ENCODE data around the gene CYLD.

CYLD gene

GRCh38 chr16:50761267-50761666, 19.4 kb downstream of the CYLD start:
- TF ChIP-seq NFRKB (IDR thresholded peaks at IDR 0.05) (no peak), SUZ12 (IDR thresholded peaks at IDR 0.05) (no peak), BHLHE40 (IDR thresholded peaks at IDR 0.05; ENCODE audit: borderline replicate concordance) (no peak), L3MBTL2 (conservative IDR thresholded peaks at IDR 0.05) (no peak), SP1 (IDR thresholded peaks at IDR 0.05) (no peak), ZNF384 (IDR thresholded peaks at IDR 0.05) (no peak), ELF4 (IDR thresholded peaks at IDR 0.05) (no peak), ARNT (IDR thresholded peaks at IDR 0.05) (no peak), FOXM1 (IDR thresholded peaks at IDR 0.05; ENCODE audit: borderline replicate concordance) (no peak), FOXA1 (IDR thresholded peaks at IDR 0.05) (no peak), PKNOX1 (IDR thresholded peaks at IDR 0.05) (no peak), FOXK2 (IDR thresholded peaks at IDR 0.05) (no peak), HDGF (IDR thresholded peaks at IDR 0.05; ENCODE audit: borderline replicate concordance) (no peak), CTBP1 (IDR thresholded peaks at IDR 0.05; ENCODE audit: borderline replicate concordance) (no peak), TARDBP (IDR thresholded peaks at IDR 0.05) (no peak), LEF1 (IDR thresholded peaks at IDR 0.05; ENCODE audit: borderline replicate concordance) (no peak)
- POLR2A ChIA-PET, result no interaction called here
- DNase-seq (ENCODE audit: extremely low spot score), result no peak
- CTCF ChIA-PET, result no interaction called here

DNA sequence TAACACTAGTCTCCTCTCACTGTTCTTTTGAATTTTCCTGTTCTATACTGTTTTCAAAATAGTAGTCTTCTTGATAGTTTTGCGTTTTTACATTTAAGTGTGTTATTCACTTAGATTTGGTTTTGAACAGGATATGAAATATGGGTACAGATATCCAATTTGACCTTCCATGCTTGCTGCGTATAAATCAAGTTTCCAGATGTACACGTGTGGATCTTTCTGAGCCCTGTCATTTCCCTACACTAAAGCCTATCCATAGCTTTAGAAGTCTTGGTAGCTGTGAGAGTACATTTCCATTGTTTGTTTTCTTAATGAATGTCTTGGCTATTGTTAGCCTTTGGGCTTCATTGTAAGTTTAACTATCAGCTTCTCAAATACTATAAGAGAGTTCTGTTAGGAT, 20.4 kb downstream of the CYLD start:
- ChIA-PET CTCF (no interaction called here), POLR2A (no interaction called here)
- TF ChIP-seq FOXA1 (IDR thresholded peaks at IDR 0.05) (no peak), LEF1 (IDR thresholded peaks at IDR 0.05; ENCODE audit: borderline replicate concordance) (no peak), FOXK2 (IDR thresholded peaks at IDR 0.05) (no peak), ELF4 (IDR thresholded peaks at IDR 0.05) (no peak), ZNF384 (IDR thresholded peaks at IDR 0.05) (no peak), NFRKB (IDR thresholded peaks at IDR 0.05) (no peak)

DNA sequence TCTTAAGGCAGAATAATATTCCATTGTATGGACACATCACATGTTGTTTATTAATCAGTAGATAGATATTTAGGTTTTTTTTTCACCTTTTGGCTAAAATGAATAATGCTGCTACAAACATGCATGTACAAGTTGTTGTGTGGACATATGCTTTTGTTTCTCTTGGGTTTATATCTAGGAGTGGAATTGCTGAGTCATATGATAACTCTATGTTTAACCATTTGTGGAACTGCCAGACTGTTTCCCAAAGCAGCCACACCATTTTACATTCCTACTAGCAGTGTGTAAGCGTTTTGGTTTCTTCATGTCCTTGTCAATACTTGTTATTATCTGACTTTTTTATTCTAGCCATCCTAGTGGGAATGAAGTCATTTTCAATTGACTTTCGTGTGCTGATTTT, 21.3 kb downstream of the CYLD start:
- TF ChIP-seq LEF1 (IDR thresholded peaks at IDR 0.05; ENCODE audit: borderline replicate concordance) (no peak), TARDBP (IDR thresholded peaks at IDR 0.05) (no peak), L3MBTL2 (conservative IDR thresholded peaks at IDR 0.05) (no peak), HDGF (IDR thresholded peaks at IDR 0.05; ENCODE audit: borderline replicate concordance) (no peak), ELF4 (IDR thresholded peaks at IDR 0.05) (no peak)
- DNase-seq (ENCODE audit: extremely low spot score), result no peak
- ChIA-PET CTCF (no interaction called here), POLR2A (no interaction called here)

More for the DNA sequence above, 20.4 kb downstream of the CYLD start:
- DNase-seq (ENCODE audit: extremely low spot score), result no peak

DNA sequence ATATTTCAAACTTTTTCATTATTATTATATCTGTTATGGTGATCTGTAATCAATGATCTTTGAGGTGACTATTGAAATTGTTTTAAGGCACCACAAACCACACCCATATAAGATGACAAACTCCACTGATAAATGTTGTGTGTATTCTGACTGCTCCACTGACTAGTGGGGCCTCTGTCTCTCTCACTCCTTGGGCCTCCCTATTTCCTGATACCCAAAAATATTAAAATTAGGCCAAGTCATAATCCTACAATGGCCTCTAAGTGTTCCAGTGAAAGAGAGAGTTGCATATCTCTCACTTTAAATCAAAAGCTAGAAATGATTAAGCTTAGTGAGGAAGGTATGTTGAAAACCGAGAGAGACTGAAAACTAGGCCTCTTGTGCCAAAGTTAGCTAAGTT, 23.4 kb downstream of the CYLD start:
- no peak for DNase-seq (ENCODE audit: extremely low spot score)
- CTCF ChIA-PET, result no interaction called here
- POLR2A ChIA-PET, result no interaction called here
- TF ChIP-seq LEF1 (IDR thresholded peaks at IDR 0.05; ENCODE audit: borderline replicate concordance) (no peak), ARNT (IDR thresholded peaks at IDR 0.05) (no peak), BHLHE40 (IDR thresholded peaks at IDR 0.05; ENCODE audit: borderline replicate concordance) (no peak), CTBP1 (IDR thresholded peaks at IDR 0.05; ENCODE audit: borderline replicate concordance) (no peak), FOXK2 (IDR thresholded peaks at IDR 0.05) (no peak), PKNOX1 (IDR thresholded peaks at IDR 0.05) (no peak), TARDBP (IDR thresholded peaks at IDR 0.05) (no peak), L3MBTL2 (conservative IDR thresholded peaks at IDR 0.05) (no peak), HDGF (IDR thresholded peaks at IDR 0.05; ENCODE audit: borderline replicate concordance) (no peak), ZNF384 (IDR thresholded peaks at IDR 0.05) (no peak), ELF4 (IDR thresholded peaks at IDR 0.05) (no peak), SUZ12 (IDR thresholded peaks at IDR 0.05) (no peak), SP1 (IDR thresholded peaks at IDR 0.05) (no peak), NFRKB (IDR thresholded peaks at IDR 0.05) (no peak), FOXA1 (IDR thresholded peaks at IDR 0.05) (no peak), FOXM1 (IDR thresholded peaks at IDR 0.05; ENCODE audit: borderline replicate concordance) (no peak)

- ChIA-PET POLR2A (no interaction called here), CTCF (no interaction called here)
- TF ChIP-seq BHLHE40 (IDR thresholded peaks at IDR 0.05; ENCODE audit: borderline replicate concordance) (no peak), HDGF (IDR thresholded peaks at IDR 0.05; ENCODE audit: borderline replicate concordance) (no peak), FOXM1 (IDR thresholded peaks at IDR 0.05; ENCODE audit: borderline replicate concordance) (no peak), PKNOX1 (IDR thresholded peaks at IDR 0.05) (no peak), ARNT (IDR thresholded peaks at IDR 0.05) (no peak), CTBP1 (IDR thresholded peaks at IDR 0.05; ENCODE audit: borderline replicate concordance) (no peak), FOXA1 (IDR thresholded peaks at IDR 0.05) (no peak), NFRKB (IDR thresholded peaks at IDR 0.05) (no peak), TARDBP (IDR thresholded peaks at IDR 0.05) (no peak), ZNF384 (IDR thresholded peaks at IDR 0.05) (no peak), LEF1 (IDR thresholded peaks at IDR 0.05; ENCODE audit: borderline replicate concordance) (no peak), L3MBTL2 (conservative IDR thresholded peaks at IDR 0.05) (no peak), ELF4 (IDR thresholded peaks at IDR 0.05) (no peak), SP1 (IDR thresholded peaks at IDR 0.05) (no peak)
- no peak for DNase-seq (ENCODE audit: extremely low spot score)
Measured at GRCh38 chr16:50765861-50766260, 24.0 kb downstream of the CYLD start.

DNA sequence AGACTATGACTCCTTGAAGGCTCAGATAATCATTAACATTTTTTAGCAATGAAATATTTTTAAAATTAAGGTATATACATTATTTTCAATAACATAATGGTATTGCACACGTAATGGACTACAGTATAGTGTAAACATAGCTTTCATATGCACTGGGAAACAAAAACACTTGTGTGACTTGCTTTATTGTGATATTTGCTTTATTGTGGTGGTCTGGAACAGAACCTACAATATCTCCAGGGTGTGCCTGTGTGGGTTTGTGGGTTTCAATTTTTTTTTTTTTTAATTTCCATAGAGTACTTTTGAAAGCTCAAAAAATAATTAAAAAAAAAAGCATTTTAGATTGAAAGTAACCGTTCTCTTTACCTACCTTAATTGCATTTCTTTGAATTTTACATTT, 25.3 kb downstream of the CYLD start:
- CTCF ChIA-PET, result no interaction called here
- POLR2A ChIA-PET, result no interaction called here
- no peak for DNase-seq (ENCODE audit: extremely low spot score)
- TF ChIP-seq LEF1 (IDR thresholded peaks at IDR 0.05; ENCODE audit: borderline replicate concordance), result no peak
- no peak for TF ChIP-seq HDGF (IDR thresholded peaks at IDR 0.05; ENCODE audit: borderline replicate concordance)

DNA sequence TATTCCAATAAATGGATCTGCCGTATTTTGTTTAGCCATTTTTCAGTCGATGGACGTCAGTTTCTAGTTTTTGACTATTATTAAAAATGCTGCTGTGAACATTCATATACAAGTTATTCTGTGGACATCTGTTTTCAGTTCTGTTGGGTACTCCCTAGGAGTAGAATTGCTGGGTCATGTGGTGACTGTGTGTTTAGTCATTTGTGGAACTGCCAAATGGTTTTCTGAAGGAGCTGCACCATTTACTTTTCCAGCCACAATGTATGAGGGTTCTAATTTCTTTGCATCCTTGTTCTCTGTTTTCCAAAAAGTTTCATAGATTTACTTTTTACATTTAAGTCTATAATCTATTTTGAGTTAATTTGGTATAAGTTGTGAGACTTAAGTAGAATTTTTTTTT, 29.5 kb downstream of the CYLD start:
- ChIA-PET POLR2A (no interaction called here), CTCF (no interaction called here)
- TF ChIP-seq HDGF (IDR thresholded peaks at IDR 0.05; ENCODE audit: borderline replicate concordance) (no peak), FOXM1 (IDR thresholded peaks at IDR 0.05; ENCODE audit: borderline replicate concordance) (no peak), BHLHE40 (IDR thresholded peaks at IDR 0.05; ENCODE audit: borderline replicate concordance) (no peak), ELF4 (IDR thresholded peaks at IDR 0.05) (no peak), FOXA1 (IDR thresholded peaks at IDR 0.05) (no peak), TARDBP (IDR thresholded peaks at IDR 0.05) (no peak), FOXK2 (IDR thresholded peaks at IDR 0.05) (no peak), ZNF384 (IDR thresholded peaks at IDR 0.05) (no peak), NFRKB (IDR thresholded peaks at IDR 0.05) (no peak), CTBP1 (IDR thresholded peaks at IDR 0.05; ENCODE audit: borderline replicate concordance) (no peak), SP1 (IDR thresholded peaks at IDR 0.05) (no peak), L3MBTL2 (conservative IDR thresholded peaks at IDR 0.05) (no peak)
- DNase-seq (ENCODE audit: extremely low spot score), result no peak
